CD4-positive, alpha-beta T cell (primary cell): ENCODE measurements around the gene CELA2B. TPM values are rescaled to one million over a fixed set of nuclear protein-coding genes. Genes with fewer than 3 reads are reported as not detected.

Experiments
- ATAC-seq: fragments of 200-7000 bp; cut with Tn5 transposase; one replicate; pipeline ENCODE4 v1.10.0; 2022; ENCODE audit warnings: mild to moderate bottlenecking; ENCODE audit not compliant: poor library complexity
- CTCF ChIA-PET: fragments of 350-600 bp; sonication (Branson Sonifier 250); formaldehyde crosslinking; loops from one replicate; lab custom pipeline; 2021; ENCODE audit warnings: antibody characterized with exemption, inconsistent platforms; lab: Charles Lee
- POLR2A ChIA-PET: fragments of 350-600 bp; sonication (Branson Sonifier 250); formaldehyde crosslinking; loops from one replicate; lab custom pipeline; 2021; ENCODE audit warnings: antibody characterized with exemption, inconsistent platforms; lab: Charles Lee
- DNase-seq, 14 experiments: peaks; one replicate each; pipeline ENCODE4 v3.0.0-alpha.2; 2013 to 2020; ENCODE audit warnings: mixed read lengths in 2 of 14
- H3K27ac ChIP-seq, 2 donors: one replicate each; pipeline versions ENCODE4 v1.5.1 to v1.7.0; 2013; ENCODE audit warnings: low read length in 2 of 2, low read depth in 1 of 2, mild to moderate bottlenecking in 1 of 2
- H3K27me3 ChIP-seq, 2 experiments: 1 replicate in 1 of 2; 2 replicates in 1 of 2; pipeline versions ENCODE4 v1.6.1 to v1.7.0; 2013; ENCODE audit warnings: low read length in 2 of 2, control low read depth in 1 of 2, mild to moderate bottlenecking in 1 of 2, moderate library complexity in 1 of 2; ENCODE audit not compliant: insufficient read depth in 2 of 2, control insufficient read depth in 1 of 2
- H3K36me3 ChIP-seq: one replicate; pipeline ENCODE4 v1.6.1; 2013; ENCODE audit warnings: low read length, control low read depth; ENCODE audit not compliant: insufficient read depth
- H3K4me1 ChIP-seq: one replicate; pipeline ENCODE4 v1.6.1; 2013; ENCODE audit warnings: low read length, control low read depth; ENCODE audit not compliant: insufficient read depth
- H3K4me3 ChIP-seq: one replicate; pipeline ENCODE4 v1.5.1; 2013; ENCODE audit warnings: mild to moderate bottlenecking, low read length, moderate library complexity
- H3K9me3 ChIP-seq, 2 experiments: 1 replicate in 1 of 2; 2 replicates in 1 of 2; pipeline versions ENCODE4 v1.6.1 to v1.7.0; 2013; ENCODE audit warnings: low read length in 2 of 2, mild to moderate bottlenecking in 2 of 2, control low read depth in 1 of 2, moderate library complexity in 1 of 2; ENCODE audit not compliant: control insufficient read depth in 1 of 2, insufficient read depth in 1 of 2
- H3K27ac Mint-ChIP-seq: one replicate; pipeline ENCODE4 v1.8.0; 2020; ENCODE audit warnings: mixed read lengths
- H3K27me3 Mint-ChIP-seq: one replicate; pipeline ENCODE4 v1.8.0; 2021; ENCODE audit warnings: mixed read lengths
- H3K36me3 Mint-ChIP-seq: one replicate; pipeline ENCODE4 v1.8.0; 2021; ENCODE audit warnings: low read depth, mixed read lengths
- H3K4me1 Mint-ChIP-seq: one replicate; pipeline ENCODE4 v1.8.0; 2021; ENCODE audit warnings: low read depth, mixed read lengths
- H3K4me3 Mint-ChIP-seq: one replicate; pipeline ENCODE4 v1.8.0; 2020; ENCODE audit warnings: mild to moderate bottlenecking, mixed read lengths
- H3K9me3 Mint-ChIP-seq: one replicate; pipeline ENCODE4 v1.8.0; 2020; ENCODE audit warnings: mixed read lengths
- intact Hi-C, 2 experiments: fragments of 100-400 bp; cut with DNase I in 1 of 2; cut with micrococcal nuclease in 1 of 2; formaldehyde crosslinking; loops; one replicate each; pipeline versions ENCODE4 v1.15.1 to v1.9.0; 2023 to 2025; cut with DNase I, micrococcal nuclease
- total RNA-seq, 174 experiments: library from RNA in 2 of 174; stranded (reverse) in 2 of 174; gene quantifications; one replicate each; pipeline ENCODE4 v1.2.3 and lab custom pipeline; 2021 to 2026
- TF ChIP-seq, protein P1 (sequence below): fragments of 200-600 bp; IDR thresholded peaks from one replicate; pipeline ENCODE4 v1.8.0; 2022; ENCODE audit warnings: antibody characterized with exemption, mild to moderate bottlenecking

The CELA2B gene
- total RNA-seq, 2 experiments from 2014 or later = not detected

DNA sequence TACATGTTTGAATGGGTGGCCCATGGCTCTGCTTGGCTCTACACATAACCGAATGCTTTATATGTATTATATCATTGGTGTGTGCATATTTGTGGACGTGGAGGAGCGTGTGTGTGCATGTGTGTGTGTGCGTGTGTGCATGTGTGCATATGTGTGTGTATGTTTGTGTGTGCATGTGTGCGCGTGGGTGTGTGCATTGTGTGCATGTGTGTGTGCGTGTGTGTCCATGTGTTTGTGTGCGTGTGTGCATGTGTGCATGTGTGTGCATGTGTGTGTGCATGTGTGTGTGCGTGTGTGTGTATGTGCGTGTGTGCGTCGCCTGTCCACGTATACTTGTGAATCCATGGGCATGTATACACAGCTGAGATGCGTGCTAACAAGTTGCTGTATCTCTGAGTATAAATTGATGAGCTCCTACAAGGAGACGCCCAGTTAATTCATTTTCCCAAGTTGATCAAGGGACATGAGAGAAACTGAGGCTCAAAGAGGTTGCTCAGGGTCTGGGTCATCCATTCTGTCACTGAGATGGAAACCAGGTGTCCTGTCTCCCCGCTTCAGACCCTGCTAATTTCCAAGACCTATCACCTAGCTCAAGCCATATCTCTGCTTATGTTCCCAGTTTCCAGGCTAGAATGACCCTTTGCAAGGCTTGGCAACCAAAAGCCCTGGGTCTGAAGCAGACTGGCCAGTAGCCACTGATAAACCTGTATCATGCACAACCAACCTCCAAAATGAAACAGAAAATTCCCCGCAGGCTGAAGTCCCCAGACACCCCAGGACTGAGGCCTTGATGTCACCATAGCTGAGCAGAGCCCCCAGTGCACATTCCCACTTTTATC is 40.4 kb upstream of the CELA2B start:
- no peak overlapping the region for H3K4me3 Mint-ChIP-seq

DNA sequence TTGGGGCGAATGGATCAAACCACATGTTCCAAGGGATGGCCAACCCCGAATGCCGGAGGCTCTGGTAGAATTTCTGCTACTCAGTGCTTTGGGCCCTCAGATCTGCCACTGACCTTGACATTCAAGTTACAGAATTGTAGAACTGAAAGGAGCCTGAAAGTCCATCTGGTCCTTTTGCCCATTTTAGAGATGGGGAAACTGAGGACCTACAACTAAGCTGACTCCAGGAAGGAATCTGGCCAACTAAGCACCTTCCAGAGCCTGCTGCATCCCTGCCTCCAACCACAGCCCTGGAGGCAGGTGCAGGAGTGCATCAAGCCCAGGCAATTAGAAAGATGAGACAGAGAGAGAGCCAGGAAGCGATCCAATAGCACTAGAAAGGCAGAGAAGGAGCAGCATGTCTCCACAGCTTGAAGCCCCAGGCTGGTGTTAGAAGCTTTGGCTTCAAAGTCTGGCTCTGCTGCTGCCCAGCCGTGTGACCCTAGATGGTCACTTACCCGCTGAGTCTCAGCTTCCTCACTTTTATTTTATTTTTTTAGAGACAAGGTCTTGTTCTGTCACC is 38.9 kb upstream of the CELA2B start:
- Histone ChIP-seq H3K36me3 (no peaks in the 10 kb centered on the region), H3K4me3 (no peak overlapping the region), H3K27ac (no peak overlapping the region), H3K4me1 (no peaks in the 10 kb centered on the region), H3K27me3 (no peaks in the 10 kb centered on the region), H3K9me3 (no peaks in the 10 kb centered on the region)
- CTCF ChIA-PET = no interaction called here
- H3K4me3 Mint-ChIP-seq = no peak overlapping the region
- H3K9me3 Mint-ChIP-seq = no peaks in the 10 kb centered on the region
- no peaks in the 10 kb centered on the region for H3K36me3 Mint-ChIP-seq
- intact Hi-C loops = no loop called here
- POLR2A ChIA-PET = interaction anchor here (0.9 kb wide), 1 partner anchor 113 kb away, joined by 3 read pairs; no protein-coding TSS in a partner anchor
- TF ChIP-seq, protein P1, sequence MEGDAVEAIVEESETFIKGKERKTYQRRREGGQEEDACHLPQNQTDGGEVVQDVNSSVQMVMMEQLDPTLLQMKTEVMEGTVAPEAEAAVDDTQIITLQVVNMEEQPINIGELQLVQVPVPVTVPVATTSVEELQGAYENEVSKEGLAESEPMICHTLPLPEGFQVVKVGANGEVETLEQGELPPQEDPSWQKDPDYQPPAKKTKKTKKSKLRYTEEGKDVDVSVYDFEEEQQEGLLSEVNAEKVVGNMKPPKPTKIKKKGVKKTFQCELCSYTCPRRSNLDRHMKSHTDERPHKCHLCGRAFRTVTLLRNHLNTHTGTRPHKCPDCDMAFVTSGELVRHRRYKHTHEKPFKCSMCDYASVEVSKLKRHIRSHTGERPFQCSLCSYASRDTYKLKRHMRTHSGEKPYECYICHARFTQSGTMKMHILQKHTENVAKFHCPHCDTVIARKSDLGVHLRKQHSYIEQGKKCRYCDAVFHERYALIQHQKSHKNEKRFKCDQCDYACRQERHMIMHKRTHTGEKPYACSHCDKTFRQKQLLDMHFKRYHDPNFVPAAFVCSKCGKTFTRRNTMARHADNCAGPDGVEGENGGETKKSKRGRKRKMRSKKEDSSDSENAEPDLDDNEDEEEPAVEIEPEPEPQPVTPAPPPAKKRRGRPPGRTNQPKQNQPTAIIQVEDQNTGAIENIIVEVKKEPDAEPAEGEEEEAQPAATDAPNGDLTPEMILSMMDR = no peak
- no peak for ATAC-seq
- peak in 1 of 14 experiments; percentile 21 for DNase-seq
- no peak overlapping the region for H3K27ac Mint-ChIP-seq
- H3K27me3 Mint-ChIP-seq = no peaks in the 10 kb centered on the region
- no peaks in the 10 kb centered on the region for H3K4me1 Mint-ChIP-seq

More for the DNA sequence above, 40.4 kb upstream of the CELA2B start:
- no peaks in the 10 kb centered on the region for H3K9me3 Mint-ChIP-seq
- no peak overlapping the region for H3K27ac Mint-ChIP-seq
- Histone ChIP-seq H3K36me3 (peaks cover 10% of the 10 kb centered on the region), H3K9me3 (no peaks in the 10 kb centered on the region), H3K4me3 (no peak overlapping the region), H3K4me1 (peaks cover 6% of the 10 kb centered on the region), H3K27ac (no peak overlapping the region), H3K27me3 (no peaks in the 10 kb centered on the region)
- ChIA-PET CTCF (interaction anchor here (0.6 kb wide), 1 partner anchor 12 kb away, joined by 3 read pairs; no protein-coding TSS in a partner anchor), POLR2A (no interaction called here)
- H3K36me3 Mint-ChIP-seq = no peaks in the 10 kb centered on the region
- ATAC-seq (no peak), DNase-seq (peak in 1 of 14 experiments; percentile 52)
- TF ChIP-seq, protein P1 = no peak
- intact Hi-C loops = no loop called here
- H3K27me3 Mint-ChIP-seq = no peaks in the 10 kb centered on the region
- no peaks in the 10 kb centered on the region for H3K4me1 Mint-ChIP-seq

DNA sequence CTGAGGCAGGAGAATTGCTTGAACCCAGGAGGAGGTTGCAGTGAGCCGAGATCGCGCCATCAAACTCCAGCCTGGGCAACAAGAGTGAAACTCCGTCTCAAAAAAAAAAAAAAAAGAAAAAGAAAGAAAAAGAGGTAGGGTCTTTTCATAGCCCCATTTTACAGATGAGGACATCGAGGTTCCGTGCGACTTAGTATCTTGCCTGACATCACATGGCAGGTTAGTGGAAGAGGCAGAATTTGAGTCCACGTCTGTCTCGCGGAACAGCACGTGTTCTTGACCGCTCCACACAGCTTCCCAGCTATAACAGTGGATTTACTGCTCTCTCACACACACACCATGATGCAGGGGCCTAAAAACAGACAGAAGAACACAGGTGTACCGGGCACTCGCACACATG is 36.6 kb upstream of the CELA2B start:
- peak in 1 of 14 experiments; percentile 20 for DNase-seq
- intact Hi-C loops = no loop called here
- Histone ChIP-seq H3K36me3 (no peaks in the 10 kb centered on the region), H3K4me3 (no peak overlapping the region), H3K27ac (no peak overlapping the region), H3K27me3 (no peaks in the 10 kb centered on the region), H3K9me3 (no peaks in the 10 kb centered on the region), H3K4me1 (no peaks in the 10 kb centered on the region)
- TF ChIP-seq, protein P1 = no peak
- no peaks in the 10 kb centered on the region for H3K4me1 Mint-ChIP-seq
- no peak overlapping the region for H3K27ac Mint-ChIP-seq
- CTCF ChIA-PET = no interaction called here
- H3K9me3 Mint-ChIP-seq = no peaks in the 10 kb centered on the region
- no peak overlapping the region for H3K4me3 Mint-ChIP-seq
- no peaks in the 10 kb centered on the region for H3K36me3 Mint-ChIP-seq
- no peak for ATAC-seq
- H3K27me3 Mint-ChIP-seq = no peaks in the 10 kb centered on the region
- POLR2A ChIA-PET = no interaction called here
